ENCODE data around the gene OSGIN1. TPM values are rescaled to one million over a fixed set of nuclear protein-coding genes. Genes with fewer than 3 reads are reported as not detected.
"Not testable (repeated sequence)": the region's sequence is repeated elsewhere in the genome, so short reads cannot be mapped to it uniquely, and the experiment has no call there.

OSGIN1 gene
- total RNA-seq, 1 donor from 2014 or later: 2.4 TPM

GRCh38 chr16:83937267-83937666 lies 15.8 kb upstream of the OSGIN1 start:
- no peaks in the 10 kb centered on the region for H3K9me3 Mint-ChIP-seq
- TF ChIP-seq CTCF (conservative IDR thresholded peaks at IDR 0.05): no peak
- H3K4me3 Mint-ChIP-seq: no peak overlapping the region
- peaks cover 3% of the 10 kb centered on the region for H3K36me3 Mint-ChIP-seq (ENCODE audit: low read depth)
- H3K4me1 Mint-ChIP-seq: peaks cover 20% of the 10 kb centered on the region
- no peak overlapping the region for H3K27ac Mint-ChIP-seq (ENCODE audit: unreplicated experiment)
- no peaks in the 10 kb centered on the region for H3K27me3 Mint-ChIP-seq (ENCODE audit: low read depth)
- no peak for DNase-seq (ENCODE audit: low read depth, low spot score)

GRCh38 chr16:83937922-83938885 lies 14.8 kb upstream of the OSGIN1 start:
- no peak overlapping the region for H3K27ac Mint-ChIP-seq (ENCODE audit: unreplicated experiment)
- H3K4me1 Mint-ChIP-seq: peaks cover 25% of the 10 kb centered on the region
- H3K36me3 Mint-ChIP-seq (ENCODE audit: low read depth): peaks cover 3% of the 10 kb centered on the region
- TF ChIP-seq CTCF (conservative IDR thresholded peaks at IDR 0.05): no peak
- DNase-seq (ENCODE audit: low read depth, low spot score): no peak
- no peak overlapping the region for H3K4me3 Mint-ChIP-seq
- no peaks in the 10 kb centered on the region for H3K27me3 Mint-ChIP-seq (ENCODE audit: low read depth)
- H3K9me3 Mint-ChIP-seq: no peaks in the 10 kb centered on the region

GRCh38 chr16:83939266-83939855 lies 13.7 kb upstream of the OSGIN1 start:
- Mint-ChIP-seq H3K9me3 (no peaks in the 10 kb centered on the region), H3K4me1 (peaks cover 25% of the 10 kb centered on the region), H3K4me3 (no peak overlapping the region), H3K27me3 (ENCODE audit: low read depth) (no peaks in the 10 kb centered on the region), H3K36me3 (ENCODE audit: low read depth) (peaks cover 3% of the 10 kb centered on the region), H3K27ac (ENCODE audit: unreplicated experiment) (no peak overlapping the region)
- no peak for TF ChIP-seq CTCF (conservative IDR thresholded peaks at IDR 0.05)
- no peak for DNase-seq (ENCODE audit: low read depth, low spot score)

GRCh38 chr16:83940119-83940518 lies 12.9 kb upstream of the OSGIN1 start:
- peaks cover 3% of the 10 kb centered on the region for H3K36me3 Mint-ChIP-seq (ENCODE audit: low read depth)
- H3K4me1 Mint-ChIP-seq: peaks cover 24% of the 10 kb centered on the region
- DNase-seq (ENCODE audit: low read depth, low spot score): no peak
- no peak for TF ChIP-seq CTCF (conservative IDR thresholded peaks at IDR 0.05)
- no peak overlapping the region for H3K4me3 Mint-ChIP-seq
- H3K27me3 Mint-ChIP-seq (ENCODE audit: low read depth): no peaks in the 10 kb centered on the region
- H3K9me3 Mint-ChIP-seq: no peaks in the 10 kb centered on the region
- peak overlapping the region; percentile 91 for H3K27ac Mint-ChIP-seq (ENCODE audit: unreplicated experiment)

- H3K4me3 Mint-ChIP-seq: no peak overlapping the region
- H3K27me3 Mint-ChIP-seq (ENCODE audit: low read depth): no peaks in the 10 kb centered on the region
- H3K9me3 Mint-ChIP-seq: no peaks in the 10 kb centered on the region
- DNase-seq (ENCODE audit: low read depth, low spot score): no peak
- H3K36me3 Mint-ChIP-seq (ENCODE audit: low read depth): peaks cover 3% of the 10 kb centered on the region
- no peak for TF ChIP-seq CTCF (conservative IDR thresholded peaks at IDR 0.05)
- peaks cover 26% of the 10 kb centered on the region for H3K4me1 Mint-ChIP-seq
- H3K27ac Mint-ChIP-seq (ENCODE audit: unreplicated experiment): peak overlapping the region; percentile 91
These were observed 12.2 kb upstream of the OSGIN1 start for GRCh38 chr16:83940630-83941378.

- H3K36me3 Mint-ChIP-seq (ENCODE audit: low read depth); H3K27ac Mint-ChIP-seq (ENCODE audit: unreplicated experiment); H3K9me3 Mint-ChIP-seq; H3K4me3 Mint-ChIP-seq; H3K27me3 Mint-ChIP-seq (ENCODE audit: low read depth); DNase-seq (ENCODE audit: low read depth, low spot score): not testable (repeated sequence)
- peaks cover 25% of the 10 kb centered on the region for H3K4me1 Mint-ChIP-seq
These were observed 11.5 kb upstream of the OSGIN1 start for GRCh38 chr16:83941546-83941945.
